ENCODE data around the gene RAB3C.

The RAB3C gene

GRCh38 chr5:58868931-58869330, 286.1 kb downstream of the RAB3C start:
- no peak overlapping the region for H3K9ac ChIP-seq (ENCODE audit: low read length)

DNA sequence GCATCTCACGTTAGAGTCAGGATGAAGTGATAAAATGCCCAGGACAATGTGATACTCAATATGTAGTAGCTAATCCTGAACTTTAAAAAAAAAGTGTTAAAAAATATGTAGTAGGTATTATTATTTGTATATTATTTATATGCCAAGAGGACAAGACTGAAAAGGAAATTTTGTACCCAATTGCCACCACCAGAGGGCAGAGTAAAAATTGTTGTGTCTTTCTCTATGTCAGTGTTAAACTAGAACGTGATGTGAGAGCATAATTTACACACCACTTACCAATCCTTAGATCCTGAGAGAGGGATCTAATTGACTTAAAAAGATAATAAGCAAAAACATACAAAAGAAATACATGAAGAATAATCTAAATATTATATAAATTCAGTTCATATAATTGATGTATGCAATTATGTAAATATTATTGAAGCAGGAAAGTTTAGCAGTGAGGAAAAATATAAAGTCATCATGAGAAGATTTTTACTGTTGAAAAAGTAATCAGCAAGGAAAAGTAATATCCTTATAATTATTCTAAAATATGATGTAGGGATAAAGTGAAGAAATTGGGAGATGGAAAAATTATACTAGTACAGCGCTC, 288.9 kb downstream of the RAB3C start:
- no peak overlapping the region for H3K4me3 ChIP-seq (ENCODE audit: low read length)
- no peak overlapping the region for H3K9ac ChIP-seq (ENCODE audit: low read length)
- H3K27me3 ChIP-seq (ENCODE audit: control insufficient read depth, insufficient read depth, low read length), result no peaks in the 10 kb centered on the region
- H3K27ac ChIP-seq (ENCODE audit: low read length), result no peak overlapping the region
- H3K36me3 ChIP-seq (ENCODE audit: control insufficient read depth, low read depth, low read length), result no peaks in the 10 kb centered on the region
- no peaks in the 10 kb centered on the region for H3K4me1 ChIP-seq (ENCODE audit: control insufficient read depth, low read depth, low read length)
- H3K9me3 ChIP-seq (ENCODE audit: control insufficient read depth, low read depth, low read length), result no peaks in the 10 kb centered on the region

More at GRCh38 chr5:58868931-58869330, 286.1 kb downstream of the RAB3C start:
- Histone ChIP-seq H3K27ac (ENCODE audit: low read length) (no peak overlapping the region), H3K36me3 (ENCODE audit: control insufficient read depth, low read depth, low read length) (no peaks in the 10 kb centered on the region), H3K4me1 (ENCODE audit: control insufficient read depth, low read depth, low read length) (no peaks in the 10 kb centered on the region), H3K27me3 (ENCODE audit: control insufficient read depth, insufficient read depth, low read length) (no peaks in the 10 kb centered on the region), H3K9me3 (ENCODE audit: control insufficient read depth, low read depth, low read length) (no peaks in the 10 kb centered on the region), H3K4me3 (ENCODE audit: low read length) (no peak overlapping the region)

GRCh38 chr5:58872670-58873273, 289.9 kb downstream of the RAB3C start:
- Histone ChIP-seq H3K36me3 (ENCODE audit: control insufficient read depth, low read depth, low read length) (no peaks in the 10 kb centered on the region), H3K4me3 (ENCODE audit: low read length) (no peak overlapping the region), H3K27me3 (ENCODE audit: control insufficient read depth, insufficient read depth, low read length) (no peaks in the 10 kb centered on the region), H3K9ac (ENCODE audit: low read length) (no peak overlapping the region), H3K27ac (ENCODE audit: low read length) (no peak overlapping the region), H3K9me3 (ENCODE audit: control insufficient read depth, low read depth, low read length) (no peaks in the 10 kb centered on the region), H3K4me1 (ENCODE audit: control insufficient read depth, low read depth, low read length) (no peaks in the 10 kb centered on the region)

DNA sequence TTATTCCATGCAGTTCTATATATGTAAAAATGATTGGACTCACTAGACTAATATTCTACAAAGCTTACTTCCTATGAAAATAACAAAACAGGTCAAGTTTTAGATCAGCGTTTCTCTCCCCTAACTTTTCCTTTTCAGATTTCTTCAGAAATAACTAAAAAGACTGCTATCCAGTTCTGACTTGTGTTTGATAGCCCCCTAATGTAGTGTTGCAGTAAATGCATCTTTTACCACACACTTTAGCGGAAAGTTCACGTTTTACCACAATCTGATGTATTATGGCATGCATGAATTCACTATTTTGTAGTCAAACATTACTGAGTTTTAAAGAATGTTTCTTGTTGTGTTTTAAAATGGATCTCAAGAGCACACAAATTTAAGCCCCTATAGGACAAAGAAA, 292.7 kb downstream of the RAB3C start:
- Histone ChIP-seq H3K4me1 (ENCODE audit: control insufficient read depth, low read depth, low read length) (no peaks in the 10 kb centered on the region), H3K9ac (ENCODE audit: low read length) (no peak overlapping the region), H3K36me3 (ENCODE audit: control insufficient read depth, low read depth, low read length) (no peaks in the 10 kb centered on the region), H3K4me3 (ENCODE audit: low read length) (no peak overlapping the region), H3K9me3 (ENCODE audit: control insufficient read depth, low read depth, low read length) (no peaks in the 10 kb centered on the region), H3K27me3 (ENCODE audit: control insufficient read depth, insufficient read depth, low read length) (no peaks in the 10 kb centered on the region), H3K27ac (ENCODE audit: low read length) (no peak overlapping the region)

DNA sequence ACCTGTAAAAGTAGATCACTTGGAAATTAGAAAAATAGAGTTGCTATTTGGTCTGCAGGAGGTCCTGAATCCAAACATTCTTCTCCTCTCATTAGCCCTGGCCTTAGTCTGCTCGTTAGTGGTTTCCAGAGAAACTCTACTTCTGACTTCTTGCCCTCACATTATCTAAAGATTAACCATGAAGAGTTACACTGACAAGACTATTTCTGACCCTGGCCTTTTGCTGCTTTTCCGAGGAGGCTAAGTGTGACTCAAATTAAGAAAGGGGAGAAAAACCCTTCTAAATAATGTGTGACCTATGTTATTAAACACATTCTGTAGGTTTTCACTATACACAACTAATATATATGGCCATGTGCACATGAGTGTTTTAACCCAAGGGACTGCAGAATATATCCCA, 302.4 kb downstream of the RAB3C start:
- Histone ChIP-seq H3K27ac (ENCODE audit: low read length) (no peak overlapping the region), H3K27me3 (ENCODE audit: control insufficient read depth, insufficient read depth, low read length) (no peaks in the 10 kb centered on the region), H3K4me3 (ENCODE audit: low read length) (no peak overlapping the region), H3K9ac (ENCODE audit: low read length) (no peak overlapping the region), H3K4me1 (ENCODE audit: control insufficient read depth, low read depth, low read length) (no peaks in the 10 kb centered on the region), H3K36me3 (ENCODE audit: control insufficient read depth, low read depth, low read length) (no peaks in the 10 kb centered on the region), H3K9me3 (ENCODE audit: control insufficient read depth, low read depth, low read length) (peaks cover 5% of the 10 kb centered on the region)

DNA sequence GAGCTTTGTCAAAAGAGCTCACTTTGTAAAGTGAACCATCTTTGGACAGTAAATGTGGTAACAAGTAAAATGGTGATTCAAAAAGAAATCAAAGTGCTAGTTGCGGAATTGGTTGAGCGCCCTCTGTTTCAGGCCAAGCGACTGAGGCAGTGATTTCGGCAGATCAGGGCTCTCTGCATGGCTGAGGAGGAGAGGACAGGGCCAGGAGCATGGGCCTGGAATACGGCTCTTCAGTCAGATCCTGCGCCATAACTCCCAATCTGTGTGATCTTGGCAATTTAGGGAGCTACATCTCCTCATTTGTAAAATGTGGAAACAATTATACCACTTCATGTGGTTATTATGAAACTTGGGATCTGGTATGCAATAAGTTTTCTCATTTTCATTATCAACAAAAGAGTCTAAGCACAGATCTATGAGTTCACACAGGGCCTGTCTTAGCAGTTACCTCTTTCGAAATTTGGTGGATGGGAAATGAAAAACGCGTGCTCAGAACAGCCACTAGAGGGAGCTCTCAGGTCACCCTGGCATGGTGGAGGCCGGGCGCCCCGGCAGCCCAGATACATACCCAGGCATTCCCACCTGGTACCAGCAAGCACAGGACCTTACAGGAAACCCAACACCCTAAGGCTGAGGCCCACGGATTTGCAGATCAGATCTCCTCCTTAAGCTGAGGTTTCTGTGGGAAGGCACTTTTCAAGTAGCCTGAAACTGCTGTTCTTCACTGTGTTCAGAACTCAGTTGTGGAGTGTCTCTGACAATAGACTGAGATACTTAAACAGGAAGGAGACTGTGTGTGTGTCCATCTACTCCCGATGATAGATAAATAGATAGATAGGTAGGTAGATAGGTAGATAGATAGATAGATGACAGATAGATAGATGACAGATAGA, 303.7 kb downstream of the RAB3C start:
- no peak overlapping the region for H3K9ac ChIP-seq (ENCODE audit: low read length)
- no peak overlapping the region for H3K27ac ChIP-seq (ENCODE audit: low read length)
- H3K4me3 ChIP-seq (ENCODE audit: low read length), result no peak overlapping the region
- peaks cover 5% of the 10 kb centered on the region for H3K9me3 ChIP-seq (ENCODE audit: control insufficient read depth, low read depth, low read length)
- no peaks in the 10 kb centered on the region for H3K36me3 ChIP-seq (ENCODE audit: control insufficient read depth, low read depth, low read length)
- peaks cover 3% of the 10 kb centered on the region for H3K4me1 ChIP-seq (ENCODE audit: control insufficient read depth, low read depth, low read length)
- H3K27me3 ChIP-seq (ENCODE audit: control insufficient read depth, insufficient read depth, low read length), result no peaks in the 10 kb centered on the region

DNA sequence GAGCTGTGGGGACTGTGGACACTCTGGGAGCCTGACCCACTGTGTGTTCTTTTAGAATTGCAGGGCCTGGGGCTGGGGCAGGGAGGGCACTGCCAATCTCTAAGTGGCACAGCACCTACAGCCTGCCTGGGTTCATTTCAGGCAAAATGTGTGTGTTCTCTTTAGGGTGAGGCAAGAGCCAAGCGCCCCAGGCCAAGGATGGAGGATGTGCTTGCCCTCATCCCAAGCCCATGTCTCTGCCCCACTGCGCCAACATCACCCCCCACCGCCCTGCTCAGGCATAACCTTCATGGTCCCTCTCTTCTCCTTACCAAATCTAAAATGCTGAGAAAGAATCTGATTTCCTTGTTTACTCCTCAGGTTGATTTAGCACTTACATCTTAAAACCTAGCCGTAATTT, 304.4 kb downstream of the RAB3C start:
- H3K36me3 ChIP-seq (ENCODE audit: control insufficient read depth, low read depth, low read length), result no peaks in the 10 kb centered on the region
- no peak overlapping the region for H3K9ac ChIP-seq (ENCODE audit: low read length)
- H3K4me3 ChIP-seq (ENCODE audit: low read length), result no peak overlapping the region
- H3K27ac ChIP-seq (ENCODE audit: low read length), result no peak overlapping the region
- peaks cover 5% of the 10 kb centered on the region for H3K9me3 ChIP-seq (ENCODE audit: control insufficient read depth, low read depth, low read length)
- H3K27me3 ChIP-seq (ENCODE audit: control insufficient read depth, insufficient read depth, low read length), result no peaks in the 10 kb centered on the region
- H3K4me1 ChIP-seq (ENCODE audit: control insufficient read depth, low read depth, low read length), result peaks cover 4% of the 10 kb centered on the region

DNA sequence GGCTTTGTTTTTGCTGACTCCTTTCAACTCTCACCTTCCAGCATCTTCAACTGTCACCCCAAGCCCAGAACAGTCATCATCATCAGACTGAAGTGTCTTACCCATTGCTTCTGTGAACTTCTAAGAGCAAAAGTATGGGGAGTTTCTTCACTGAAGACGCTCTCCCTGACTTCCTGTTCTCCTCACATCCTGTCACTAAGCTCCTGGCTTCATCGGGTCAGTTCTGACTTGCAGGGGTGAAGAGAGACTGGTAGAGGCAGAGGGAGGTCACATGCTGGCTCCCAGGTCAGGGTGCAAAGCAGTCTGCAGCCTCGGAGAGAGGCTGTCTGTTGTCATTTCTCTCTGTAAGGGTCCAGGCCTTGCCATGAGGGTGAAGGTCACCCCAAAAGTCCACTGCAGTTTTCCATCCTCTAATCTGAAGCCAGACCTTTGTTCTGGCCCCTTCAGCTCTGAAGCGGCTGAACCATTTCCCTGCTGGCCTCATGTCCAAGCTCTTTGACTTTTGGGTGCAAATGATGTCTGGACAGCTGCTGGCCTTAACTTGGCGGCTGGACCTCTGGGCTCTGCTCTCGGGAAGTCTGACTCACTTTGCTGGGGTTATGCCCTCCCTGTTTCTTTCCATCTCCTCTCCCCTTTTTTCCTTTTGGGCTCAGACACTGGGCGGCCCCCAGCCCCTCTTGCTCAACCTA, 305.0 kb downstream of the RAB3C start:
- Histone ChIP-seq H3K27ac (ENCODE audit: low read length) (no peak overlapping the region), H3K27me3 (ENCODE audit: control insufficient read depth, insufficient read depth, low read length) (no peaks in the 10 kb centered on the region), H3K4me1 (ENCODE audit: control insufficient read depth, low read depth, low read length) (peaks cover 4% of the 10 kb centered on the region), H3K9me3 (ENCODE audit: control insufficient read depth, low read depth, low read length) (peaks cover 5% of the 10 kb centered on the region), H3K36me3 (ENCODE audit: control insufficient read depth, low read depth, low read length) (no peaks in the 10 kb centered on the region), H3K4me3 (ENCODE audit: low read length) (no peak overlapping the region), H3K9ac (ENCODE audit: low read length) (no peak overlapping the region)

GRCh38 chr5:58890265-58890664, 307.4 kb downstream of the RAB3C start:
- Histone ChIP-seq H3K27me3 (ENCODE audit: control insufficient read depth, insufficient read depth, low read length) (no peaks in the 10 kb centered on the region), H3K9ac (ENCODE audit: low read length) (no peak overlapping the region), H3K9me3 (ENCODE audit: control insufficient read depth, low read depth, low read length) (no peaks in the 10 kb centered on the region), H3K27ac (ENCODE audit: low read length) (no peak overlapping the region), H3K4me3 (ENCODE audit: low read length) (no peak overlapping the region), H3K4me1 (ENCODE audit: control insufficient read depth, low read depth, low read length) (peaks cover 4% of the 10 kb centered on the region), H3K36me3 (ENCODE audit: control insufficient read depth, low read depth, low read length) (no peaks in the 10 kb centered on the region)

DNA sequence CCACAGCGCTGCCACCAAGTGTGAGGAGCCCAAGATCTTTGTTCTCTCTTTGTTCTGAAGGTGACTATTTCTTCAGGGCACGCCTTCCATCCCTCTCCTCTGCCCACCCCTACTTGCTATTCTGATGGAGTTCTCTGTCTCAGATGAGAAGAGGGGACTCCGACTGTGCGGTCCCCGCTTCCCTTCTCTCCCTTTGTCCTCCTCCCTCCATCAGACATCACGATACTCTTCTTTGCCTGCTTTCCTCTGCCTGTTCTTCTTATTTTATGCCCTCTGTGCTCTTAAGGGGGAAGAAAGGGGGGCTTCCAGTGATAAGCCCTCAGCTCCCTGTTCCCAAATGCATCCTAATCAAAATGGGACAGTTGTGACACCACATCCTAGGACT, 307.8 kb downstream of the RAB3C start:
- Histone ChIP-seq H3K4me3 (ENCODE audit: low read length) (no peak overlapping the region), H3K9ac (ENCODE audit: low read length) (no peak overlapping the region), H3K9me3 (ENCODE audit: control insufficient read depth, low read depth, low read length) (no peaks in the 10 kb centered on the region), H3K27me3 (ENCODE audit: control insufficient read depth, insufficient read depth, low read length) (no peaks in the 10 kb centered on the region), H3K4me1 (ENCODE audit: control insufficient read depth, low read depth, low read length) (peaks cover 4% of the 10 kb centered on the region), H3K36me3 (ENCODE audit: control insufficient read depth, low read depth, low read length) (no peaks in the 10 kb centered on the region), H3K27ac (ENCODE audit: low read length) (no peak overlapping the region)

DNA sequence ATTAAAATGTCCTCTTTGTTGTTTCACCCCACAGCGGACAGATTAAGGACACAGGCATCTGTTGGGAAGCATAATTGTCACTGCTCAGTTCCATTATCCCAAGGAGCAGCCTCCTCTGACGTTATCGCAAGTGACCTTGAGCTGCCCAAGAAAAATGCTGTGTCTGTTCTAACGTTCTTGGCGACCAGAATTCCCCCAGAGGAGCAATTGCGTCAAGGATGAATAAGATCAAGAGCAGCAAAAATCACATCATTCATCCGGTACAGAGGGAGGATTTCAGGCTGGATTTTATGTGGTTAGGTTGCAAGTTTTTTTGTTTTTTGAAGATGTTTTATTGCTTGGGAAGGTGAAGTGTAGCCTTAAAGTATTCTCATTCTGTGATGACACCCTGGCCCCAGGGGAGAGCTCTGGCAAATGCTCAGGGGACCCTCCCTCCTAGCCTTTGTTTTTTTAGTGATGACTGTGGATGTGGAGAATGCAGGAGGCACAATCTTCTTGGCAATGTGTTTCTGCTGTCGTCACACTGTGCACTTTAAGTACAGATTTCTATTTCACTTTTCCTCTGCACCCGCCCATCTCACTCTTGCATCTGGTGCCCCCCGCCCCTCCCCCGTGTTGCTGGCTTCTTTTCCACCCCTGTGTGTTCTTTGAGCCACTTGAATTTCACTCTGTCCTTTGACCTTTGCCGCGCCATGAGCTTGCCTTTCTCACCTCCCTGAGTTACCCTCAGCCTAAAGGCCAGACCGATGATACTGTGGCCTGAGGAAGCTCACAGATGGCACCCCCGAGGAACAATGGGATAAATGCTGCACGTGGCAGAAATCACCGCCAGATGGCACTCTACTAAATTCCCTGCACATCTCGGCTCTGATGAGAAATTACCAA, 308.5 kb downstream of the RAB3C start:
- Histone ChIP-seq H3K4me3 (ENCODE audit: low read length) (no peak overlapping the region), H3K4me1 (ENCODE audit: control insufficient read depth, low read depth, low read length) (peaks cover 4% of the 10 kb centered on the region), H3K9me3 (ENCODE audit: control insufficient read depth, low read depth, low read length) (no peaks in the 10 kb centered on the region), H3K27ac (ENCODE audit: low read length) (no peak overlapping the region), H3K36me3 (ENCODE audit: control insufficient read depth, low read depth, low read length) (no peaks in the 10 kb centered on the region), H3K9ac (ENCODE audit: low read length) (no peak overlapping the region), H3K27me3 (ENCODE audit: control insufficient read depth, insufficient read depth, low read length) (no peaks in the 10 kb centered on the region)

All from iPS-18a (cell line).